Effector memory CD4-positive, alpha-beta T cell (primary cell): ENCODE measurements around the gene HBE1.
"Not testable (repeated sequence)": the region's sequence is repeated elsewhere in the genome, so short reads cannot be mapped to it uniquely, and the experiment has no call there.

Experiments
- DNase-seq, 3 donors: peaks; one replicate each; pipeline ENCODE4 v3.0.0-alpha.2; 2020
- H3K27ac ChIP-seq: 2 replicates; pipeline ENCODE4 v1.7.0; 2013; ENCODE audit warnings: mild to moderate bottlenecking, low read length, moderate library complexity; ENCODE audit not compliant: insufficient read depth, poor library complexity, severe bottlenecking
- H3K27me3 ChIP-seq: replicated peaks from 2 replicates; pipeline ENCODE4 v1.7.0; 2013; ENCODE audit warnings: mild to moderate bottlenecking, low read length; ENCODE audit not compliant: insufficient read depth, control insufficient read depth, poor library complexity, severe bottlenecking
- H3K36me3 ChIP-seq: 2 replicates; pipeline ENCODE4 v1.7.0; 2013; ENCODE audit warnings: mild to moderate bottlenecking, low read length, moderate library complexity; ENCODE audit not compliant: control insufficient read depth, insufficient read depth
- H3K4me1 ChIP-seq: 2 replicates; pipeline ENCODE4 v1.7.0; 2013; ENCODE audit warnings: low read length, mild to moderate bottlenecking; ENCODE audit not compliant: control insufficient read depth, insufficient read depth, poor library complexity, severe bottlenecking
- H3K4me3 ChIP-seq: 2 replicates; pipeline ENCODE4 v1.7.0; 2013; ENCODE audit warnings: low read length, low read depth, mild to moderate bottlenecking; ENCODE audit not compliant: insufficient read depth, poor library complexity, severe bottlenecking
- H3K9me3 ChIP-seq: 2 replicates; pipeline ENCODE4 v1.7.0; 2013; ENCODE audit warnings: mild to moderate bottlenecking, low read length, moderate library complexity; ENCODE audit not compliant: control insufficient read depth

Gene HBE1

DNA sequence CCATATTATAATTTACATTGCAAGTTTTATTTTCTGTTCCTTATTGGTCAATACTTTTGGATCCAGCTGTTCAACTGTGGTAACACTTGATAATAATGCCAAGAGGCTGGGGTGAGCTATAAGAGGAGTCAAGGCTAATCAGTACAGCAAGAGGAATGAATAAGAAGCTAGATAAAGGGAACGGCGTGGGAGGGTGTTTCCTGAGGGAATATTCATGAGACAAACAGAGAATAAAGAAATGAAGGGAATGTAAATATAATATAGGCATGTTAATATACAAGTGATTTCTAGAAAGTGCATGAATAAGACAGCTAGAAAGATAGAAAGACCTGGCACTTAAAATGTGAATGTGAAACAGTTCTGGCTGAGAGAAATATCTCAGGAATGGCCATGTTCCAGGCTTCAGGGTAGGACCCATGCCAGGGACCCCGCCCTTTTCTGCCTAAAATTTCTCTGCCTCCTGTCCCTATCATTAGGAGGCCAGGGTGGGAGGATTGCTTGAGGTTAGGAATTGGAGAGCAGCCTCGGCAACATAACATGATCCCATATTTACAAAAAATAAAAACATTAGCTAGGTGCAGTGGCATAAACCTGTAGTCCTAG, 28.1 kb upstream of the HBE1 start:
- no peaks in the 10 kb centered on the region for H3K27me3 ChIP-seq
- no peaks in the 10 kb centered on the region for H3K9me3 ChIP-seq
- H3K4me1 ChIP-seq, result no peaks in the 10 kb centered on the region
- no peak for DNase-seq
- H3K4me3 ChIP-seq, result no peak overlapping the region
- no peak overlapping the region for H3K27ac ChIP-seq
- no peaks in the 10 kb centered on the region for H3K36me3 ChIP-seq

DNA sequence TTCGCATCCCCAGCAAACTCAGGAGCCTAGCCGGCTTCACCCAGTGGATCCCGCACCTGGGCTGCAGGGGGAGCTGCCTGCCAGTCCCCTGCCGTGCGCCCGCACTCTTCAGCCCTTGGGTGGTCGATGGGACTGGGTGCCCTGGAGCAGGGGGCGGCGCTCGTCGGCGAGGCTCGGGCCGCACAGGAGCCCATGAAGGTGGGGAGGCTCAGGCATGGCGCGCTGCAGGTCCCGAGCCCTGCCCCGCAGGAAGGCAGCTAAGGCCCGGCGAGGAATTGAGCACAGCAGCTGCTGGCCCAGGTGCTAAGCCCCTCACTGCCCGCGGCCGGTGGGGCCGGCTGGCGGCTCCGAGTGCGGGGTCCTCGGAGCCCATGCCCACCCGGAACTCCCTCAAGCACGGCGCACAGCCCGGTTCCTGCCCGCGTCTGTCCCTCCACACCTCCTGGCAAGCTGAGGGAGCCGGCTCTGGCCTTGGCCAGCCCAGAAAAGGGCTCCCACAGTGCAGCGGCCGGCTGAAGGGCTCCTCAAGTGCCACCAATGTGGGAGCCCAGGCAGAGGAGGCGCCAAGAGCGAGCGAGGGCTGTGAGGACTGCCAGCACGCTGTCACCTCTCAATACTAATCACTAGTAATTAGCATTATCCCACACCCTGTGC, 24.7 kb upstream of the HBE1 start:
- not testable (repeated sequence) for H3K27me3 ChIP-seq, H3K4me3 ChIP-seq

DNA sequence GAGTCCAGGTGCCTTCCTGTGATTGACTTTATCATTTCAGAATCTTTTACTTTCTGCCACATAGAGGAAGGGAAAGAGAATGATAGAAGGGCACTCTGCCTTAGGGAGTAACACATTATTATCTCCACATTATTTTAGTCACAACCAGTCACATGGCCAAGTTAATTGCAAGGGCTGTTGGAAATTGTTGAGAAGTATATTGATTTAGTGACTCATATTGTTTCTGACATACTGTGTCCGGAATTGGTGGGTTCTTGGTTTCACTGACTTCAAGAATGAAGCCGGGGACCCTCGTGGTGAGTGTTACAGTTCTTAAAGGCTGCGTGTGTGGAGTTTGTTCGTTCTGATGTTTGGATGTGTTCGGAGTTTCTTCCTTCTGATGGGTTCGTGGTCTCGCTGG, 23.3 kb upstream of the HBE1 start:
- no peaks in the 10 kb centered on the region for H3K9me3 ChIP-seq
- H3K4me3 ChIP-seq, result no peak overlapping the region
- no peaks in the 10 kb centered on the region for H3K36me3 ChIP-seq
- H3K27me3 ChIP-seq, result no peaks in the 10 kb centered on the region
- no peak for DNase-seq
- H3K4me1 ChIP-seq, result no peaks in the 10 kb centered on the region
- H3K27ac ChIP-seq, result no peak overlapping the region

More for the DNA sequence above, 24.7 kb upstream of the HBE1 start:
- not testable (repeated sequence) for H3K27ac ChIP-seq, H3K4me1 ChIP-seq, DNase-seq, H3K36me3 ChIP-seq, H3K9me3 ChIP-seq

DNA sequence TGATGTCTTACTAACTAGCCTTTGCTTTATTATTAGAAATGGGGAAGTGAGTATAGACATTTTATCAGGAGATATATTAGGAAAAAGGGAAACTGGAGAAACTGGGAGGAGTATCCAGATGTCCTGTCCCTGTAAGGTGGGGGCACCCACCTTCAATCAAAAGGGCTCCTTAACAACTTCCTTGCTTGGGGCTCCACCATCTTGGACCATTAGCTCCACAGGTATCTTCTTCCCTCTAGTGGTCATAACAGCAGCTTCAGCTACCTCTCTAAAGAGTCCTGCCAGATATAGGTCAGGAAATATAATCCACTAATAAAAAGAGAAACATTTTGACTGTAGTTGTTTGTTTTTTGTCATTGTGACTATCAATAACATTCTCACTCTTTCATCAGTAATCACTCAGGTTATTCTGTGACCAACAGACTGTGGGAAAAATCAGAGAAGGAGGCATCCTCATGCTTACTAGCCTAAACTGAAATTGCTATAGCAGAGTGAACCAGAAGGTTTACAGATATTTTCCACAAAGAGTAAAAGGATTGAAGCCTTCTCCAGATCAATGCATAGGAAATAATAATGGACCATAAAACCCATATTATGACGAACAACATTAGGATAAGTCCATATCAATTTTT, 21.6 kb upstream of the HBE1 start:
- no peak for DNase-seq

DNA sequence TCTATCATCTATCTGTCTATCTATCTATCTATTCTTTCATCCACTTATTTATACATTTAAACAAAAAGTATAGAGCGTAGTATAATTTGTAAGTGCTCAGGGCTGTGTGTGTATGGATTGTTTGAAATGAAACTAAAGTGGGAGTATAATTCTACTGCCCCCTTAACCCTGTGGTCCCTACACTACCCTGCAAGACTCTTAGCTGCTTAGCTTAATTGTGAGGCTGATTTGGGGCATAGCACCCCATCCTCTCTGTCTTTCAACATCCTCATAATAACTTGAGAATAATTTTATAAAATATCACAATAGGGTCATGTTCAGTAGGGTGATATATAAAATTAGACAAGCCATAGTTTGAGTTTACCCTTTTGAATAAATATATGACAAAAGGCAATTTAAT, 20.4 kb upstream of the HBE1 start:
- Histone ChIP-seq H3K4me1 (no peaks in the 10 kb centered on the region), H3K36me3 (no peaks in the 10 kb centered on the region), H3K4me3 (no peak overlapping the region), H3K27ac (no peak overlapping the region), H3K9me3 (no peaks in the 10 kb centered on the region), H3K27me3 (no peaks in the 10 kb centered on the region)
- no peak for DNase-seq

More for the DNA sequence above, 21.6 kb upstream of the HBE1 start:
- H3K36me3 ChIP-seq, result no peaks in the 10 kb centered on the region
- H3K9me3 ChIP-seq, result no peaks in the 10 kb centered on the region
- H3K27ac ChIP-seq, result no peak overlapping the region
- H3K27me3 ChIP-seq, result no peaks in the 10 kb centered on the region
- no peaks in the 10 kb centered on the region for H3K4me1 ChIP-seq
- no peak overlapping the region for H3K4me3 ChIP-seq

DNA sequence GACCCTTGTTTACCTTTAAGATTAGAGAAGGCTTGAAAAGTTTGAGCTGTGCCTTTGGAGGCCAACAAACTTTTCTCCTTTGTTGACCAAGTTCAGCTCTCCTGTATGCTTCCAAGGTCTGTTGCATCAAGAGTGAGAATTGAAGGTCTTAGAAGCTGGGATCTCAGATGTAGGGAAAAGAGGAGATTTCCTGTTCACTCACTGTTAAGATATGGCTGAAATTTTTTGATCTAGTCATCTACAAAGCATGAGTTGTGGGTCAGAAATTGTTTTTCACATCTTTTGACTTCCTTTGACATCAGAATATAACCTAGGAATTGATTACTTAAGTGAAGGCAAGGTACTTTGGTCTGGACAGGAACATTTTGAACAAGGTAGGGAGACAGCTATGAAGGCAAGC, 20.0 kb upstream of the HBE1 start:
- H3K4me1 ChIP-seq, result no peaks in the 10 kb centered on the region
- no peak for DNase-seq
- H3K4me3 ChIP-seq, result no peak overlapping the region
- H3K27me3 ChIP-seq, result no peaks in the 10 kb centered on the region
- H3K9me3 ChIP-seq, result no peaks in the 10 kb centered on the region
- no peak overlapping the region for H3K27ac ChIP-seq
- H3K36me3 ChIP-seq, result no peaks in the 10 kb centered on the region

DNA sequence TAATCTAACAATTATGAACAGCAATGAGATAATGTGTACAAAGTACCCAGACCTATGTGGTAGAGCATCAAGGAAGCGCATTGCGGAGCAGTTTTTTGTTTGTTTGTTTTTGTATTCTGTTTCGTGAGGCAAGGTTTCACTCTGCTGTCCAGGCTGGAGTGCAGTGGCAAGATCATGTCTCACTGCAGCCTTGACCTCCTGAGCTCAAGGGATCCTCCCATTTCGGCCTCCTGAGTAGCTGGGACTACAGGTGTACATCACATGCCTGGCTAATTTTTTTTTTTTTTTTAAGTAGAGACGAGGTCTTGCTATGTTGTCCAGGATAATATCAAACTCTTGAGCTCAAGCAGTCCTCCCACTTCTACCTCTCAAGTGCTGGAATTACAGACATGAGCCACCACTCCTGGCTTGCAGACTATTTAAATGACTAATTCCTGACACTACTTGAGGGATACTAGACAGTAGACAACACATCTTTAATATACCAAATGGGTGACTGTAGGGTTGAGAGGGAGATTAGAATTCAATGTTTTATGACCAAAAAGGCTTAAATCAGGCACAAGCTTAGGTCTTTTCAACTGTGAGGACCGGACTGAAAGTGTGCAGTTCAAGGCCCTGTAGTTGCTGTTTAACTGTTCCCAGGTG, 19.3 kb upstream of the HBE1 start:
- H3K27ac ChIP-seq, result no peak overlapping the region
- no peak overlapping the region for H3K4me3 ChIP-seq

DNA sequence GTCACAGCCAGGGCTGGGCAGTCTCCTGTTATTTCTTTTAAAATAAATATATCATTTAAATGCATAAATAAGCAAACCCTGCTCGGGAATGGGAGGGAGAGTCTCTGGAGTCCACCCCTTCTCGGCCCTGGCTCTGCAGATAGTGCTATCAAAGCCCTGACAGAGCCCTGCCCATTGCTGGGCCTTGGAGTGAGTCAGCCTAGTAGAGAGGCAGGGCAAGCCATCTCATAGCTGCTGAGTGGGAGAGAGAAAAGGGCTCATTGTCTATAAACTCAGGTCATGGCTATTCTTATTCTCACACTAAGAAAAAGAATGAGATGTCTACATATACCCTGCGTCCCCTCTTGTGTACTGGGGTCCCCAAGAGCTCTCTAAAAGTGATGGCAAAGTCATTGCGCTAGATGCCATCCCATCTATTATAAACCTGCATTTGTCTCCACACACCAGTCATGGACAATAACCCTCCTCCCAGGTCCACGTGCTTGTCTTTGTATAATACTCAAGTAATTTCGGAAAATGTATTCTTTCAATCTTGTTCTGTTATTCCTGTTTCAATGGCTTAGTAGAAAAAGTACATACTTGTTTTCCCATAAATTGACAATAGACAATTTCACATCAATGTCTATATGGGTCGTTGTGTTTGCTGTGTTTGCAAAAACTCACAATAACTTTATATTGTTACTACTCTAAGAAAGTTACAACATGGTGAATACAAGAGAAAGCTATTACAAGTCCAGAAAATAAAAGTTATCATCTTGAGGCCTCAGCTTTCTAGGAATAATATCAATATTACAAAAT, 18.6 kb upstream of the HBE1 start:
- H3K27ac ChIP-seq, result no peak overlapping the region
- H3K4me1 ChIP-seq, result no peaks in the 10 kb centered on the region
- DNase-seq, result no peak
- H3K36me3 ChIP-seq, result no peaks in the 10 kb centered on the region
- H3K27me3 ChIP-seq, result no peaks in the 10 kb centered on the region
- H3K4me3 ChIP-seq, result no peak overlapping the region
- H3K9me3 ChIP-seq, result no peaks in the 10 kb centered on the region

More for the DNA sequence above, 19.3 kb upstream of the HBE1 start:
- Histone ChIP-seq H3K4me1 (no peaks in the 10 kb centered on the region), H3K9me3 (no peaks in the 10 kb centered on the region), H3K27me3 (no peaks in the 10 kb centered on the region), H3K36me3 (no peaks in the 10 kb centered on the region)
- DNase-seq, result no peak

DNA sequence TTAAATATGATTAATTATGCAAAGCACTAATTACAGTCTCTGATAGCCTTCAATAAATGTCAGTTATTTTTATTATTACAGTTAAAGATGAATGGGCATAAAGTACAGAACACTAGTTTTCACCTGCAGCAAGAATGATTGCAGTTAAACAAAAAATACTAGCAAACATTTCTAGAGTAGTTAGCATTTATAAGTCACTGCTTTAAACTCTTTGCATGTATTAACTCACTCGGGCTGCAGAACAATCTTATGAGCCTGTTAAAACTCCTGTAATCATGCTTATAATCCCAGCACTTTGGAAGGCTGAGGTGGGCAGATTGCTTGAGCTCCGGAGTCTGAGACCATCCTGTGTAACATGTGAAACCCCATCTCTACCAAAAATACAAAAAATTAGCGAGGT, 17.2 kb upstream of the HBE1 start:
- Histone ChIP-seq H3K36me3 (no peaks in the 10 kb centered on the region), H3K27me3 (no peaks in the 10 kb centered on the region), H3K4me3 (no peak overlapping the region), H3K27ac (no peak overlapping the region), H3K9me3 (no peaks in the 10 kb centered on the region), H3K4me1 (no peaks in the 10 kb centered on the region)
- no peak for DNase-seq
